Smooth muscle cell (in vitro differentiated cells): Measurements from ENCODE around the gene NR1H3. TPM values are rescaled to one million over a fixed set of nuclear protein-coding genes. Genes with fewer than 3 reads are reported as not detected.
A peak's percentile ranks its signal among the peaks of the same experiment; 100 is the strongest.

Experiments used
- DNase-seq: peaks from one replicate; lab custom pipeline; 2025; ENCODE audit not compliant: unreplicated experiment; lab: John Stamatoyannopoulos, UW
- H2AFZ ChIP-seq: fragments of 200-600 bp; sonication (generic); 2 replicates; pipeline ENCODE4 v1.6.0; 2016; ENCODE audit warnings: antibody characterized with exemption, low read depth, mild to moderate bottlenecking
- H3F3A ChIP-seq: fragments of 200-600 bp; sonication (generic); 2 replicates; pipeline ENCODE4 v1.6.0; 2017; ENCODE audit warnings: antibody characterized with exemption, low read depth
- H3K27ac ChIP-seq: fragments of 200-600 bp; sonication (generic); 2 replicates; pipeline ENCODE4 v1.5.1; 2016; ENCODE audit warnings: low read depth, mild to moderate bottlenecking
- H3K27me3 ChIP-seq: fragments of 200-600 bp; sonication (generic); 2 replicates; pipeline ENCODE4 v1.6.1; 2016; ENCODE audit warnings: low read depth, mild to moderate bottlenecking
- H3K36me3 ChIP-seq: fragments of 200-600 bp; sonication (generic); 2 replicates; pipeline ENCODE4 v1.5.1; 2016; ENCODE audit warnings: low read depth
- H3K4me1 ChIP-seq: fragments of 200-600 bp; sonication (generic); 2 replicates; pipeline ENCODE4 v1.5.1; 2016; ENCODE audit warnings: low read depth
- H3K4me2 ChIP-seq: fragments of 200-600 bp; sonication (generic); 2 replicates; pipeline ENCODE4 v1.6.0; 2016; ENCODE audit warnings: mild to moderate bottlenecking
- H3K4me3 ChIP-seq: fragments of 200-600 bp; sonication (generic); 2 replicates; pipeline ENCODE4 v1.5.1; 2016; ENCODE audit warnings: mild to moderate bottlenecking
- H3K79me2 ChIP-seq: fragments of 200-600 bp; sonication (generic); 2 replicates; pipeline ENCODE4 v1.6.0; 2016; ENCODE audit warnings: low read depth, mild to moderate bottlenecking
- H3K9ac ChIP-seq: fragments of 200-600 bp; sonication (generic); 2 replicates; pipeline ENCODE4 v1.6.0; 2016; ENCODE audit warnings: low read depth
- H3K9me3 ChIP-seq: fragments of 200-600 bp; sonication (generic); replicated peaks from 2 replicates; pipeline ENCODE4 v1.5.1; 2016; ENCODE audit warnings: low read depth
- H4K20me1 ChIP-seq: fragments of 200-600 bp; sonication (generic); 2 replicates; pipeline ENCODE4 v1.6.0; 2016; ENCODE audit warnings: low read depth
- CTCF ChIP-seq: fragments of 200-600 bp; sonication (generic); IDR thresholded peaks from 2 replicates; pipeline ENCODE4 v1.5.1; 2017; ENCODE audit warnings: borderline replicate concordance, mild to moderate bottlenecking, antibody characterized with exemption; ENCODE audit not compliant: insufficient read depth, poor library complexity, severe bottlenecking
- WGBS: methylation state at CpG from one replicate; pipeline ENCODE4 v1.1.7; 2016; ENCODE audit warnings: low lambda C conversion rate; 5-methylcytosine and 5-hydroxymethylcytosine counted together
- polyA plus RNA-seq: library from polyadenylated mRNA; unstranded; fragments of >200 nt; fragmentation: Nextera tagmentation; extraction: Ambion mirVana; gene quantifications from 2 replicates; pipeline ENCODE4 v1.2.1, GENCODE V29; 2016
- total RNA-seq: library from RNA; depleted of rRNA; stranded (reverse); fragments of >200 nt; gene quantifications from 2 replicates; pipeline ENCODE4 v1.2.3, GENCODE V29; 2014

Gene NR1H3
- total and polyA plus RNA-seq, 2 experiments from 2014 or later, result 8.1 to 13.7 TPM

- Histone ChIP-seq H4K20me1 (peaks cover 7% of the 10 kb centered on the region), H3K9me3 (no peaks in the 10 kb centered on the region), H2AFZ (no peak overlapping the region), H3F3A (peaks cover 18% of the 10 kb centered on the region), H3K4me2 (peak overlapping the region; percentile 72), H3K9ac (no peak overlapping the region), H3K79me2 (no peaks in the 10 kb centered on the region), H3K36me3 (no peaks in the 10 kb centered on the region), H3K4me1 (peaks cover 5% of the 10 kb centered on the region), H3K27me3 (no peaks in the 10 kb centered on the region), H3K27ac (peak overlapping the region; percentile 98), H3K4me3 (no peak overlapping the region)
- DNase-seq, result no peak
- no peak for TF ChIP-seq CTCF
- 99% methylated on average over 4 of the region's 4 CpGs for WGBS
These were observed 24.7 kb upstream of the NR1H3 start for GRCh38 chr11:47233051-47233450.

- Histone ChIP-seq H3K4me2 (peak overlapping the region; percentile 72), H3K27me3 (no peaks in the 10 kb centered on the region), H3K36me3 (no peaks in the 10 kb centered on the region), H3K4me1 (peaks cover 5% of the 10 kb centered on the region), H3F3A (peaks cover 18% of the 10 kb centered on the region), H3K9ac (peak overlapping the region; percentile 94), H2AFZ (no peak overlapping the region), H3K79me2 (no peaks in the 10 kb centered on the region), H3K27ac (peak overlapping the region; percentile 98), H4K20me1 (peaks cover 4% of the 10 kb centered on the region), H3K4me3 (no peak overlapping the region), H3K9me3 (no peaks in the 10 kb centered on the region)
- TF ChIP-seq CTCF, result peak; percentile 21
- WGBS, result 44% methylated on average over 11 of the region's 11 CpGs
- no peak for DNase-seq
These were observed 23.7 kb upstream of the NR1H3 start for GRCh38 chr11:47233989-47234668.

- H3K27ac ChIP-seq, result peak overlapping the region; percentile 98
- no peaks in the 10 kb centered on the region for H3K27me3 ChIP-seq
- WGBS, result 78% methylated on average over 12 of the region's 12 CpGs
- no peak for TF ChIP-seq CTCF
- H4K20me1 ChIP-seq, result peaks cover under 1% of the 10 kb centered on the region
- H3K36me3 ChIP-seq, result no peaks in the 10 kb centered on the region
- H3F3A ChIP-seq, result peaks cover 18% of the 10 kb centered on the region
- no peaks in the 10 kb centered on the region for H3K9me3 ChIP-seq
- DNase-seq, result no peak
- H3K4me3 ChIP-seq, result no peak overlapping the region
- H2AFZ ChIP-seq, result no peak overlapping the region
- peak overlapping the region; percentile 92 for H3K9ac ChIP-seq
- no peaks in the 10 kb centered on the region for H3K79me2 ChIP-seq
- H3K4me2 ChIP-seq, result peak overlapping the region; percentile 69
- H3K4me1 ChIP-seq, result peaks cover 5% of the 10 kb centered on the region
These were observed 23.1 kb upstream of the NR1H3 start for GRCh38 chr11:47234669-47235100.

- Histone ChIP-seq H3F3A (peaks cover 18% of the 10 kb centered on the region), H3K27me3 (no peaks in the 10 kb centered on the region), H3K4me2 (peak overlapping the region; percentile 54), H3K36me3 (no peaks in the 10 kb centered on the region), H3K27ac (peak overlapping the region; percentile 98), H4K20me1 (no peaks in the 10 kb centered on the region), H3K9ac (peak overlapping the region; percentile 92), H3K4me1 (peaks cover 5% of the 10 kb centered on the region), H3K79me2 (no peaks in the 10 kb centered on the region), H3K4me3 (no peak overlapping the region), H3K9me3 (no peaks in the 10 kb centered on the region), H2AFZ (no peak overlapping the region)
- WGBS, result 84% methylated on average over 12 of the region's 12 CpGs
- no peak for DNase-seq
- no peak for TF ChIP-seq CTCF
These were observed 22.6 kb upstream of the NR1H3 start for GRCh38 chr11:47235163-47235562.
